GM12872 (cell line): ENCODE data around the gene TBX4.

Experiments used
- CTCF ChIP-seq: IDR thresholded peaks from 3 replicates; pipeline ENCODE4 v1.5.1; 2011; ENCODE audit warnings: low read depth, mild to moderate bottlenecking, low read length, moderate library complexity; ENCODE audit not compliant: insufficient read depth

TBX4 gene

GRCh38 chr17:61452301-61453290 is at the start of gene TBX4:
TSS of gene TBX4 (plus strand) at chr17:61452422. CDS start at chr17:61456491, 4,069 bp downstream.
- TF ChIP-seq CTCF, result no peak

- no peak for TF ChIP-seq CTCF
These were observed 49.0 kb upstream of the TBX4 start for GRCh38 chr17:61402978-61403800.

- no peak for TF ChIP-seq CTCF
These were observed 48.2 kb upstream of the TBX4 start for GRCh38 chr17:61403801-61404662.

- TF ChIP-seq CTCF, result no peak
These were observed 47.6 kb upstream of the TBX4 start for GRCh38 chr17:61404663-61404912.

- no peak for TF ChIP-seq CTCF
These were observed 47.1 kb upstream of the TBX4 start for GRCh38 chr17:61404913-61405685.

- TF ChIP-seq CTCF, result no peak
These were observed 46.3 kb upstream of the TBX4 start for GRCh38 chr17:61405686-61406536.
